Ureter (tissue), 1 donor: ENCODE results near the gene KLRF2. TPM values are rescaled to one million over a fixed set of nuclear protein-coding genes. Genes with fewer than 3 reads are reported as not detected.

Experiments
- DNase-seq: peaks from one replicate; pipeline ENCODE4 v3.0.0-alpha.2; 2020; ENCODE audit warnings: low spot score
- total RNA-seq: library from RNA; stranded (reverse); gene quantifications from one replicate; pipeline ENCODE4 v1.2.4, GENCODE V29; 2023
- donor health status: DM: yes; HTN: yes; CAD: no.

The KLRF2 gene
- total RNA-seq, 1 donor from 2014 or later = not detected

- no peak for DNase-seq
These were observed 55.3 kb downstream of the KLRF2 start for GRCh38 chr12:9936591-9936990.

- DNase-seq = no peak
These were observed 59.1 kb downstream of the KLRF2 start for GRCh38 chr12:9940375-9940774.

GRCh38 chr12:9941838-9942237, 60.5 kb downstream of the KLRF2 start:
- no peak for DNase-seq

- no peak for DNase-seq
These were observed 62.0 kb downstream of the KLRF2 start for GRCh38 chr12:9943240-9943639.

- no peak for DNase-seq
These were observed 63.1 kb downstream of the KLRF2 start for GRCh38 chr12:9944391-9944790.

Other genes starting within 250 kb of the KLRF2 start
- 32.6 TPM for gene CLEC2D, start 211.8 kb upstream of the KLRF2 start, total RNA-seq
- 0.91 TPM for gene CLECL1, start 148.4 kb upstream of the KLRF2 start, total RNA-seq
- gene CD69, start 120.6 kb upstream of the KLRF2 start, total RNA-seq = 10.7 TPM
- gene KLRF1, start 54.0 kb upstream of the KLRF2 start, total RNA-seq = 0.42 TPM
- gene CLEC2B, start 12.1 kb upstream of the KLRF2 start, total RNA-seq = 8.7 TPM
- not detected for gene CLEC2A, start 50.9 kb downstream of the KLRF2 start, total RNA-seq
- gene CLEC12A, start 89.9 kb downstream of the KLRF2 start, total RNA-seq = 2.3 TPM
- gene CLEC1B, start 117.6 kb downstream of the KLRF2 start, total RNA-seq = not detected
- not detected for gene CLEC12B, start 129.1 kb downstream of the KLRF2 start, total RNA-seq
- 0.57 TPM for gene CLEC9A, start 149.2 kb downstream of the KLRF2 start, total RNA-seq
- gene CLEC1A, start 217.5 kb downstream of the KLRF2 start, total RNA-seq = 5.4 TPM
- gene CLEC7A, start 248.7 kb downstream of the KLRF2 start, total RNA-seq = 9.0 TPM